Thyroid gland (tissue), 4 donors: Measurements from ENCODE around the gene KCTD13. TPM values are rescaled to one million over a fixed set of nuclear protein-coding genes. Genes with fewer than 3 reads are reported as not detected.
A peak's percentile ranks its signal among the peaks of the same experiment; 100 is the strongest.
"Not testable (repeated sequence)": the region's sequence is repeated elsewhere in the genome, so short reads cannot be mapped to it uniquely, and the experiment has no call there.

Source experiments
- DNase-seq, 2 donors: peaks; one replicate each; pipeline ENCODE4 v3.0.0-alpha.2; 2019
- H3K27ac ChIP-seq, 3 donors: fragments of 200-600 bp; sonication (generic); 1 replicate in 2 of 3; 2 replicates in 1 of 3; pipeline ENCODE4 v1.5.1; 2016 to 2019; ENCODE audit warnings: mild to moderate bottlenecking in 1 of 3, moderate library complexity in 1 of 3
- H3K27me3 ChIP-seq: fragments of 200-600 bp; sonication (generic); one replicate; pipeline ENCODE4 v1.5.1; 2019
- H3K36me3 ChIP-seq, 2 donors: fragments of 200-600 bp; sonication (generic); one replicate each; pipeline ENCODE4 v1.5.1; 2016 to 2019
- H3K4me1 ChIP-seq, 2 donors: fragments of 200-600 bp; sonication (generic); one replicate each; pipeline ENCODE4 v1.5.1; 2017 to 2019
- H3K4me3 ChIP-seq, 3 donors: fragments of 200-600 bp; sonication (generic); replicated peaks in 1 of 3; 1 replicate in 2 of 3; 2 replicates in 1 of 3; pipeline ENCODE4 v1.5.1; 2016; ENCODE audit warnings: mild to moderate bottlenecking in 1 of 3
- H3K9me3 ChIP-seq: fragments of 200-600 bp; sonication (generic); one replicate; pipeline ENCODE4 v1.5.1; 2017
- CTCF ChIP-seq, 6 experiments: fragments of 200-600 bp in 3 of 6; fragments of 450-650 bp in 3 of 6; sonication (generic) in 3 of 6; IDR thresholded peaks; one replicate each; pipeline ENCODE4 v1.5.1; 2016 to 2019; ENCODE audit warnings: antibody characterized with exemption in 6 of 6, mild to moderate bottlenecking in 2 of 6, inconsistent platforms in 1 of 6, moderate library complexity in 1 of 6
- POLR2A ChIP-seq, 2 donors: fragments of 450-650 bp; IDR thresholded peaks; one replicate each; pipeline ENCODE4 v1.6.1; 2017; ENCODE audit warnings: antibody characterized with exemption in 2 of 2, mild to moderate bottlenecking in 2 of 2, moderate library complexity in 1 of 2
- WGBS, 2 donors: methylation state at CpG; one replicate each; pipeline ENCODE4 v1.1.5; 2017; 5-methylcytosine and 5-hydroxymethylcytosine counted together
- intact Hi-C: fragments of 100-400 bp; cut with DNase I; formaldehyde crosslinking; loops from one replicate; pipeline ENCODE4 v1.15.1; 2023
- total RNA-seq, 4 donors: library from RNA; depleted of rRNA; stranded (reverse); fragments of >200 nt; gene quantifications; one replicate each; pipeline ENCODE4 v1.2.3, GENCODE V29; 2016

Gene KCTD13
- total RNA-seq, 4 donors from 2014 or later = 9.8 to 27.5 (median 15.5) TPM

- intact Hi-C loops = no loop called here
- Histone ChIP-seq H3K36me3 (no peaks in the 10 kb centered on the region), H3K4me1 (peaks cover 0 to 12% of the 10 kb centered on the region in 2 donors), H3K9me3 (no peaks in the 10 kb centered on the region), H3K27ac (peak overlapping the region; percentile 78 to 91 (median 82)), H3K4me3 (peak overlapping the region; percentile 67 to 78 (median 77)), H3K27me3 (no peaks in the 10 kb centered on the region)
- 6 to 10% methylated on average over 18 of the region's 18 CpGs for WGBS, 2 donors
- TF ChIP-seq CTCF (IDR thresholded peaks at IDR 0.05) (no peak), POLR2A (IDR thresholded peaks at IDR 0.05) (no peak)
- peak in 1 of 2 donors; percentile 15 for DNase-seq
These were observed 36.4 kb upstream of the KCTD13 start for GRCh38 chr16:29962344-29962994.

- DNase-seq = peak; percentile 88 to 89
- TF ChIP-seq CTCF (IDR thresholded peaks at IDR 0.05) = peak in 5 of 6 experiments; percentile 21 to 73 (median 58)
- peak in 1 of 2 donors; percentile 76 for TF ChIP-seq POLR2A (IDR thresholded peaks at IDR 0.05)
- intact Hi-C loops = no loop called here
- 1% methylated on average over 13 to 39 of the region's 75 CpGs for WGBS, 2 donors
- H3K27me3 ChIP-seq = no peaks in the 10 kb centered on the region
- peak within 1 kb of the TSS; percentile 78 to 91 (median 82) for H3K27ac ChIP-seq
- H3K36me3 ChIP-seq = no peaks in the 10 kb centered on the region
- peaks cover 0 to 12% of the 10 kb centered on the region in 2 donors for H3K4me1 ChIP-seq
- H3K4me3 ChIP-seq = peak within 1 kb of the TSS; percentile 67 to 78 (median 77)
- H3K9me3 ChIP-seq = no peaks in the 10 kb centered on the region
These were observed 35.7 kb upstream of the KCTD13 start, which contains the start of gene TMEM219 for GRCh38 chr16:29961479-29962343. TSS of gene TMEM219 (plus strand) at chr16:29962079. CDS start at chr16:29963144, 1,065 bp downstream.

- peak overlapping the region in 2 of 3 donors; percentile 67 to 78 for H3K4me3 ChIP-seq
- no peak for DNase-seq
- TF ChIP-seq CTCF (IDR thresholded peaks at IDR 0.05) (no peak), POLR2A (IDR thresholded peaks at IDR 0.05) (no peak)
- no peaks in the 10 kb centered on the region for H3K9me3 ChIP-seq
- intact Hi-C loops = no loop called here
- no peaks in the 10 kb centered on the region for H3K36me3 ChIP-seq
- H3K27ac ChIP-seq = peak overlapping the region in 2 of 3 donors; percentile 82 to 91
- H3K4me1 ChIP-seq = peaks cover 0 to 12% of the 10 kb centered on the region in 2 donors
- 51 to 61% methylated on average over 10 of the region's 10 CpGs for WGBS, 2 donors
- no peaks in the 10 kb centered on the region for H3K27me3 ChIP-seq
These were observed 35.1 kb upstream of the KCTD13 start for GRCh38 chr16:29961127-29961478.

- intact Hi-C loops, H3K36me3 ChIP-seq, H3K9me3 ChIP-seq, DNase-seq, H3K27ac ChIP-seq, H3K4me3 ChIP-seq, H3K27me3 ChIP-seq: not testable (repeated sequence)
- H3K4me1 ChIP-seq = peaks cover 0 to 12% of the 10 kb centered on the region in 2 donors
- WGBS, 2 donors = 88 to 97% methylated on average over 4 of the region's 4 CpGs
These were observed 33.8 kb upstream of the KCTD13 start for GRCh38 chr16:29959821-29960220.

GRCh38 chr16:29959293-29959692 is 33.3 kb upstream of the KCTD13 start:
- Histone ChIP-seq H3K4me1 (peaks cover 0 to 12% of the 10 kb centered on the region in 2 donors), H3K27ac (no peak overlapping the region), H3K4me3 (no peak overlapping the region), H3K9me3 (no peaks in the 10 kb centered on the region), H3K27me3 (no peaks in the 10 kb centered on the region), H3K36me3 (no peaks in the 10 kb centered on the region)
- 82 to 85% methylated on average over 2 to 9 of the region's 9 CpGs for WGBS, 2 donors
- DNase-seq = no peak
- TF ChIP-seq POLR2A (IDR thresholded peaks at IDR 0.05) (no peak), CTCF (IDR thresholded peaks at IDR 0.05) (no peak)
- intact Hi-C loops = no loop called here
